HT1080 (cell line): ENCODE data around the gene ATP10A. TPM values are rescaled to one million over a fixed set of nuclear protein-coding genes. Genes with fewer than 3 reads are reported as not detected.

ENCODE experiments used
- DNase-seq: peaks from one replicate; pipeline ENCODE4 v3.0.0-alpha.2; 2015; ENCODE audit warnings: low read depth
- total RNA-seq: library from RNA; depleted of rRNA; stranded (reverse); fragments of >200 nt; shearing (Covaris generic); gene quantifications from 2 replicates; pipeline ENCODE4 v1.2.3, GENCODE V29; 2014

ATP10A gene
- total RNA-seq, 1 experiment from 2014 or later, result 6.2 TPM

- no peak for DNase-seq
Observed at GRCh38 chr15:25797035-25797434, 66.1 kb downstream of the ATP10A start.

- DNase-seq, result no peak
Observed at GRCh38 chr15:25796395-25796794, 66.7 kb downstream of the ATP10A start.

- DNase-seq, result no peak
Observed at GRCh38 chr15:25795712-25796111, 67.4 kb downstream of the ATP10A start.

GRCh38 chr15:25795061-25795460, 68.1 kb downstream of the ATP10A start:
- DNase-seq, result no peak

DNA sequence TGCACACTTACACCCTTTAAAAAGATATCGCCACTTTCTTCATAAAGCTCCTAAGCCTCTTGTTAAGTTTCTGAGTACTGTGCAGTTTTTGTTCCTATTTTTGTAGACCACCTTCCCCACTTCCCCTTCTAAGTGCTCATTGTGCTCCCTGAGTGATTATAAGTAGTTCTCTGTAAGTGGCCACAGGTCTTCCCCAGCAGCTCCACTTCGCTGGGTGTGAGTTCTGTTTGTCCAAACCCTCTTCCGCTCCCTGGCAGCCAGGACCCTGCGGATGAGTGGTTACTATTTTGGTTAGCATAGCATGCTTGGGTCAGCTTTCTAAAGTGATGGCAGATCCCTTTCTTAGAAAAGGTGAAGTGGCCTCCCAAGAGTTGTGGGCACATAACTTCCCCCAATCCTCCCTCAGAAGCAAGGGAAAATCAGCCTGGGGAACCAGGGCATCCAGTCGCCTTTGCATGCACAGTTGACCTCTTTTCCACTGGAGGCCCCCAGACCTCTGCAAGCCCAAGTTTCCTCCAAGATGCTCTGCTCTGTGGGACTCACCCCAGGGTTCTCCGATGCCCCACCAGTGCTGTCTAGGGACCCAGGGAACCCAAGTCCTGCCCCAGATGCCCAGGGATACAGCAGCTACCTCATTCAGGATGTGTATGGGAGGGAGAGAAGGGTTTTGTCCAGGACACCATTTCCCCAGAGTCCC, 69.6 kb downstream of the ATP10A start:
- DNase-seq, result no peak

GRCh38 chr15:25792128-25792527, 71.0 kb downstream of the ATP10A start:
- no peak for DNase-seq

GRCh38 chr15:25790000-25790660, 73.0 kb downstream of the ATP10A start:
- peak; percentile 86 for DNase-seq

- DNase-seq, result no peak
Observed at GRCh38 chr15:25789616-25789999, 73.5 kb downstream of the ATP10A start.

DNA sequence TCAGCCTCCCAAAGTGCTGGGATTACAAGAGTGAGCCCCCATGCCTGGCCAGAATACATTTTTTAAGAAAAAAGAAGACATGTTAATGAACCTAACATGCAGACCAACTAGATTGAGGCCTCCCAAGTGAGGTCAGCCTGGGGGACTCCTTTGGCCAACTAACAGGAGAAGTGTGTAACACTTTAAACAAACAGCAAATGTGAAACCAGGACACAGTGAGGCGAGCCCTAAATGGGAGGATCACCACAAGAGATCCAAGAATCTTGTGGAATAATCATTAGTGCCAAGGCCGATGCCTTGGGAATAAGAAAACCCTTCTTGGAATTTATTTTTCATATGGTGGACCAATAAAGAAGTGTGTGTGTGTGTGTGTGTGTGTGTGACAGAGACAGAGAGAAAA, 73.9 kb downstream of the ATP10A start:
- DNase-seq, result no peak

- DNase-seq, result peak; percentile 31
Observed at GRCh38 chr15:25787855-25788520, 75.1 kb downstream of the ATP10A start.

GRCh38 chr15:25787381-25787780, 75.7 kb downstream of the ATP10A start:
- no peak for DNase-seq

- no peak for DNase-seq
Observed at GRCh38 chr15:25786040-25786439, 77.1 kb downstream of the ATP10A start.

DNA sequence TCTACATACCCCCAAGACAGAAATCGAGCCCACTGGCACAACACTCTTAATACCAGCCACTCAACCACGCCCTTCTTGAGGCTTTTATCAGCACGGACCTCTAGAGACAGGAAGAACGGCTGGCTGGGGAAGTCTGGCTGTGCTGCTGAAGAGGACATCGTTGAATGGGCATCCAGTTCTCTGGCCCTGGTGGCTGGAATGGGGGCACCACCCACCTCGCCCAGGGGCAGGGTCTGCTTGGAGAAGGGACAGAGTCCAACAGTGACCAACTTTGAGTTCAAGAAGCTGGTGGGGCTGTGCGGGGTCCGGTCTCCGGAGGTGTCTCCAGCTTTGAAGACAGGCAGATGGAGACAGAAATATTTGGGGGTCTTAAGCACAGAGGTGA, 77.5 kb downstream of the ATP10A start:
- DNase-seq, result no peak

DNA sequence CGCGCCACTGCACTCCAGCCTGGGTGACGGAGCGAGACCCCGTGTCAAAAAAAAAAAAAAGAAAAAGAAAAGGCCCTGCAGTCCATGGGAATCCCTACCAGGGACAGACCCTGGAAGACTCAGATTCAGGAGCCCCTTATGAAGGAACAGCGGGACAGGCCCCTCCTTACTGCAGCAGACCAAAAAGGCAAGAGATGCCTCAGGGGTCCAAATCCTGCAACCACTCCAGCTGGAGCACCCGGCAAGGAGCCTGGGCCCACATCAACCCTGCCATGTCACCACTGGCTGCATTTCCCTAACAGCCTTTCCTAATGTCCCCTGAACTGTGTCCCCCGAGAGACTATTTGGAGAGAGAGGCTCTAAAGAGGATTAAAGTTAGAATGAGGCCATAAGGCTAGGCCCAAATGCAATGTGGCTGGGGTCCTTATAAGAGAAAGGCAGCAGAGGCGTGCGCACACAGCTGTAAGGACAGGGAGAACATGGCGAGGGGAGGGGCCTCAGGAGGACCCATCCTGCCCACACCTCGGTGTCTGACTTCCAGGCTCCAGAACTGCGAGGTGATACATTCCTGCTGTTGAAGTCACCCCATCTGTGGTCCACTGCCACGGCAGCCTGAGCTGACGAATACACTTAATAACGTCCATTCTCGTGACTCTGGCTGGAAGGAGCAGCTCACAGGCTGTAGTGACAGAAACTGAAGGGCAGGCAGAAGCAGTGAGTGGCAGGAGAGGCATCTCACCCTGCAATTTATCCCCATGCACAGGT, 78.1 kb downstream of the ATP10A start:
- DNase-seq, result peak; percentile 82

GRCh38 chr15:25783607-25784540, 79.3 kb downstream of the ATP10A start:
- no peak for DNase-seq

- DNase-seq, result no peak
Observed at GRCh38 chr15:25783134-25783533, 80.0 kb downstream of the ATP10A start.

DNA sequence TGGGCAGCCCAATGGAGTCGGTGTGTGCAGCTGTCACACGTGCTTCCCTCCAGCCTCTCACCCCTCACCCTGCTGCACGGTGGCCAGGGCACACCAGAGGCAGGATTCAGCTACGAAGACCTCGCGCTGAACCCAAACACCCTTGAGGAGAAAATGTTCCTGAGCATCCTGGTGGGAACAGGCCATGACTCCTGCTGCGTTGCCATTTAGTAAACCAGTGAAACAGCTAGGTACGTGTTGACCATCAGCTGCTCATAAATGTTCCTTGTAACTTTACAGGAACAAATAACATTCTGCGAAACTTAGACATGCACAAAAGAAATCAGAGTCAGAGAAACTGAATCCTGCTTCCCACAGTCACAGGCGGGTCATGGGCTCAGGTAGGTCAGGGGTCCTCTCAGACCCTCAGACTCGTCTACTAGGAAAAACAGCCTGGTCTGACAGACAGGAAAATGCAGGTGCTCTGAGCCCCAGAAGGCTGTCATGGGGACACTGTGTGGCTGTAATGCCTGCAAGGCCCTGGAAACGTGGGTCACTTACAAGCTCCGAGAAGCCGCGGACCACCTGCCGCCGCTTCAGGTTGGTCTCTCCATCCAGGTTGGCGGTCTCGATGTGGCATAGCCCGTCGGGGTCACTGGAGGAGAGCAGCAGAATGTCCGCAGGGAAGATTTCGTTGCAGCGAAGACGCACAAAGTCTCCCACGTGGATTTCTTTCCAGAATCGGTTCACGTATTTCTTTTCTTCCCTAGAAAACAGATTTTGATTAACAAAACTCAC, 82.5 kb downstream of the ATP10A start:
- DNase-seq, result no peak

DNA sequence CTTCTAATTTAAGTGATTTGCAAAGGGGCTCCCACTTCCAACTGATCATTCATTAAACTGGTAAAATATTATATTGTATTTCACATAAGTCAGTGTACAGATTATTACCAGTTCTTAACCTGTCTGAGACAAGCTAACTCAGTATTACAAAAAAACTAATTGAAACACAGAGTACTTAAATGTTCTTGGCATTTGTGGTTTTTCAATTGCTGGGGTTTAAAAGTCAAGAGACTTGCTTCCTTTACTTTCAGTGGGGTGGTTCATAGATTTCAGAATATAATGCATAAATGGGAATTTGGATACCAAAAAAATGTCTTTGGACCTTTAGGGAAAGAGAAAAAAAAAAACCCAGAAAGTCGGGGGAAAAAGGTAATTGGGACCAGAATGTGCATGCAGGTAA, 85.0 kb downstream of the ATP10A start:
- no peak for DNase-seq

GRCh38 chr15:25777037-25777436, 86.1 kb downstream of the ATP10A start:
- no peak for DNase-seq
